Measurements from ENCODE around the gene LRRC23.

- TF ChIP-seq RAD21 (conservative IDR thresholded peaks at IDR 0.05) (no peak), SMC3 (conservative IDR thresholded peaks at IDR 0.05; ENCODE audit: poor library complexity) (no peak), EP300 (conservative IDR thresholded peaks at IDR 0.05; ENCODE audit: poor library complexity, severe bottlenecking) (no peak), CTCF (IDR thresholded peaks at IDR 0.05; ENCODE audit: poor library complexity, severe bottlenecking) (no peak), POLR2AphosphoS5 (IDR thresholded peaks at IDR 0.05) (no peak), EZH2 (IDR thresholded peaks at IDR 0.05; ENCODE audit: borderline replicate concordance, insufficient read depth, low read length, poor library complexity, severe bottlenecking) (no peak)
Measured at GRCh38 chr12:6855322-6855721, 49.3 kb upstream of the LRRC23 start.

Data from neural cell (in vitro differentiated cells).